Heart left ventricle (tissue), 16 donors: ENCODE measurements around the gene LEMD3. TPM values are rescaled to one million over a fixed set of nuclear protein-coding genes. Genes with fewer than 3 reads are reported as not detected.

Source experiments
- ATAC-seq, 4 donors: fragments of 200-7000 bp; cut with Tn5 transposase; one replicate each; pipeline ENCODE4 v1.9.1; 2020 to 2022; ENCODE audit warnings: moderate library complexity in 4 of 4, mild to moderate bottlenecking in 3 of 4, moderate number of reproducible peaks in 1 of 4
- DNase-seq, 5 donors: peaks; one replicate each; pipeline ENCODE4 v3.0.0-alpha.2; 2020
- H3K27ac ChIP-seq, 12 donors: fragments of 200-600 bp; sonication (generic) in 4 of 12; one replicate each; pipeline versions ENCODE4 v1.5.0 to v1.8.0; 2016 to 2022; ENCODE audit warnings: mild to moderate bottlenecking in 2 of 12
- H3K27me3 ChIP-seq, 9 donors: fragments of 200-600 bp; sonication (generic) in 2 of 9; one replicate each; pipeline versions ENCODE4 v1.5.1 to v1.8.0; 2016 to 2022; ENCODE audit warnings: mild to moderate bottlenecking in 3 of 9
- H3K36me3 ChIP-seq, 9 donors: fragments of 200-600 bp; sonication (generic) in 2 of 9; one replicate each; pipeline versions ENCODE4 v1.5.0 to v1.8.0; 2018 to 2022; ENCODE audit warnings: mild to moderate bottlenecking in 2 of 9
- H3K4me1 ChIP-seq, 12 donors: fragments of 200-600 bp; sonication (generic) in 4 of 12; one replicate each; pipeline versions ENCODE4 v1.5.0 to v1.8.0; 2016 to 2022; ENCODE audit warnings: mild to moderate bottlenecking in 3 of 12
- H3K4me3 ChIP-seq, 12 donors: fragments of 200-600 bp; sonication (generic) in 4 of 12; one replicate each; pipeline versions ENCODE4 v1.5.0 to v1.8.0; 2017 to 2022; ENCODE audit warnings: mild to moderate bottlenecking in 9 of 12, moderate library complexity in 4 of 12
- H3K9me3 ChIP-seq, 12 donors: fragments of 200-600 bp; sonication (generic) in 4 of 12; one replicate each; pipeline versions ENCODE4 v1.5.0 to v1.8.0; 2016 to 2022; ENCODE audit warnings: mild to moderate bottlenecking in 1 of 12
- POLR2A ChIP-seq, 2 donors: fragments of 450-650 bp; IDR thresholded peaks; one replicate each; pipeline ENCODE4 v1.6.1; 2017; ENCODE audit warnings: antibody characterized with exemption in 2 of 2, mild to moderate bottlenecking in 2 of 2, moderate library complexity in 2 of 2
- WGBS, 4 donors: extraction: QIAGEN DNeasy Blood & Tissue Kit in 2 of 4; methylation state at CpG; one replicate each; pipeline versions ENCODE4 v1.1.5 to v1.1.7; 2013 to 2018; 5-methylcytosine and 5-hydroxymethylcytosine counted together
- intact Hi-C, 10 donors: fragments of 100-400 bp; cut with DNase I; formaldehyde crosslinking; loops; one replicate each; pipeline versions ENCODE4 v1.11.1 to v1.14.2; 2022
- polyA plus RNA-seq, 2 donors: library from polyadenylated mRNA; stranded (reverse); fragments of 200-250 nt; gene quantifications; one replicate each; pipeline ENCODE4 v1.2.3, GENCODE V29; 2013
- total RNA-seq, 9 donors: library from RNA; depleted of rRNA in 2 of 9; stranded (reverse); fragments of >200 nt in 2 of 9; fragmentation: NEBNext Ultra II Directional in 3 of 9; extraction: Animal tissue kit (Norgen Biotek cat#: 25700) in 3 of 9; gene quantifications; one replicate each; pipeline versions ENCODE4 v1.1.0 to v1.2.4, GENCODE V29; 2016 to 2023
- TF ChIP-seq, protein P1 (sequence below), 12 donors: fragments of 200-600 bp; sonication (generic) in 4 of 12; IDR thresholded peaks; one replicate each; pipeline versions ENCODE4 v1.5.0 to v1.8.0; 2018 to 2022; ENCODE audit warnings: antibody characterized with exemption in 12 of 12, mild to moderate bottlenecking in 5 of 12
- donor health status: ischemic (EF 13 %, LVEDD 7.1; RV severe dilation, severe dysfunction).
- donor health status: healthy with polysubstance abuse.
- donor health status: DM: no; HTN: yes; CAD: no.
- donor health status: DM: no; HTN: no; CAD: no.
- donor health status: ischemic (EF 25% LVEDD 6.9; RV normal size, moderate dysfunction).
- donor health status: ischemic (EF 25% LVEDD 5.7; RV mildly dilated, moderate dysfunction).
- donor health status: healthy.
- donor health status: DM: yes; HTN: yes; CAD: no.
- donor health status: ischemic (EF 35%, LVEDD 5.7; RV mildly dilated, moderate dysfunction).
- donor health status: nonischemic (EF 11% LVEDD 7.7; RV severe dilation, severe dysfunction).
- donor health status: DM: yes; HTN: yes; CAD: no.
- donor health status: PGD.
- donor health status: ischemic (EF 29% LVEDD 5.4; RV normal size, mild dysfunction).
- donor health status: nonischemic (EF 23%, LVEDD 6.1; RV moderate dilation, normal function).

LEMD3 gene
- total and polyA plus RNA-seq, 11 donors: 4.9 to 19.9 (median 12.9) TPM

DNA sequence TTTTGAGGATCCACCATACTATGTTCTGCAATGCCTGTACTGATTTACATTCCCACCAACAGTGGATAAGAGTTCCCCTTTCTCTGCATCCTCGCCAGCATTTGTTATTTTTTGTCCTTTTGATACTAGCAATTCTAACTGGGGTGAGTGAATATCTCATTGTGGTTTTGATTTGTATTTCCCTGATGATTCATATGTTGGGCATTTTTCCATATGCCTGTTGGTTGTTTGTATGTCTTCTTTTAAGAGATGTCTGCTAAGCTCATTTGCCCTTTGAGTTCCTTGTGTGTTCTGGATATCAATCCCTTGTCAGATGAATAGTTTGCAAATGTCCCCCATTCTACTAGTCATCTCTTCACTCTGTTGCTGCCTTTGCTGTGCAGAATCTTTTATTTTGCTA is 60.1 kb downstream of the LEMD3 start:
- H3K4me1 ChIP-seq: peaks cover 0 to 5% (median 0%) of the 10 kb centered on the region in 12 donors

DNA sequence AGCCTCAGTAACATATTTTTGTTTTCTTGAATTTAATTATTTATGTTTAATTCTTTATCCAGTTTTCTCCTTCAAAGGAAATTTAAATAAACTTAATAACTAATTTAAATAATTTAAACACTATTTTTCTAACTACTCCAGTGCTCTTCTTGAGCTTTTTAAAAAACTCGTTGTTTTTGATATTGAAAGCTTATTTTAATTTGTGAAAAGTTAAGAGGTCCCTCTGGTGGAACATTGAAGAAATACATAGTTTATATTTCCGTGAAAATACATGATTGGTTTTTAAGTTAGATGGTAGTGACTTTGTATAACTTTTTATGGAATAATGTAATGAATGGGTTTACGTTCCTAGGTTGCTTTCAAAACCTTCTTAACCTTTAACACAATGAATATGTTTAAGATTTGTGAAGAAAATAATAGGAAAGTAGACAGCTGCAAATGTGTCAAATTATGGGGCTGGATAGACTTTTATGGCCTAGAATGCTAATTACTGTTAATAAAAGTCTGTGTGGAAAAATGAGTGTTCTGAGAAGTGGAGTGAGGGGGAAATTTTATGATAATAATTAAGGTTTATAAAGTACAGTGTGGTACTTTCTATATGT is 63.2 kb downstream of the LEMD3 start:
- no peak for TF ChIP-seq POLR2A (IDR thresholded peaks at IDR 0.05)
- TF ChIP-seq, protein P1, sequence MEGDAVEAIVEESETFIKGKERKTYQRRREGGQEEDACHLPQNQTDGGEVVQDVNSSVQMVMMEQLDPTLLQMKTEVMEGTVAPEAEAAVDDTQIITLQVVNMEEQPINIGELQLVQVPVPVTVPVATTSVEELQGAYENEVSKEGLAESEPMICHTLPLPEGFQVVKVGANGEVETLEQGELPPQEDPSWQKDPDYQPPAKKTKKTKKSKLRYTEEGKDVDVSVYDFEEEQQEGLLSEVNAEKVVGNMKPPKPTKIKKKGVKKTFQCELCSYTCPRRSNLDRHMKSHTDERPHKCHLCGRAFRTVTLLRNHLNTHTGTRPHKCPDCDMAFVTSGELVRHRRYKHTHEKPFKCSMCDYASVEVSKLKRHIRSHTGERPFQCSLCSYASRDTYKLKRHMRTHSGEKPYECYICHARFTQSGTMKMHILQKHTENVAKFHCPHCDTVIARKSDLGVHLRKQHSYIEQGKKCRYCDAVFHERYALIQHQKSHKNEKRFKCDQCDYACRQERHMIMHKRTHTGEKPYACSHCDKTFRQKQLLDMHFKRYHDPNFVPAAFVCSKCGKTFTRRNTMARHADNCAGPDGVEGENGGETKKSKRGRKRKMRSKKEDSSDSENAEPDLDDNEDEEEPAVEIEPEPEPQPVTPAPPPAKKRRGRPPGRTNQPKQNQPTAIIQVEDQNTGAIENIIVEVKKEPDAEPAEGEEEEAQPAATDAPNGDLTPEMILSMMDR (IDR thresholded peaks at IDR 0.05): peak; percentile 33 to 71 (median 55)
- intact Hi-C loops: loop anchor here (2.0 to 10.0 kb wide), 6 partner anchors 62 to 438 kb away; partner anchors contain the start of genes LEMD3 (in 1 of the 10) and WIF1 (in 1 of the 10)
- DNase-seq: no peak
- WGBS, 4 donors: 16 to 26% (median 20%) methylated on average over 3 of the region's 3 CpGs
- H3K4me3 ChIP-seq: no peak overlapping the region
- H3K9me3 ChIP-seq: peaks cover 0 to 20% (median 11%) of the 10 kb centered on the region in 12 donors
- no peaks in the 10 kb centered on the region for H3K27me3 ChIP-seq
- peaks cover 0 to 5% (median 0%) of the 10 kb centered on the region in 12 donors for H3K4me1 ChIP-seq
- no peak overlapping the region for H3K27ac ChIP-seq
- no peak for ATAC-seq
- peaks cover 0 to 19% (median 0%) of the 10 kb centered on the region in 9 donors for H3K36me3 ChIP-seq

More for the DNA sequence above, 60.1 kb downstream of the LEMD3 start:
- H3K27ac ChIP-seq: no peak overlapping the region
- H3K27me3 ChIP-seq: no peaks in the 10 kb centered on the region
- DNase-seq (no peak), ATAC-seq (no peak)
- intact Hi-C loops: loop anchor here in 2 of 10 donors (10.0 kb wide), 1 partner anchor 55 kb away; no protein-coding TSS in a partner anchor
- H3K36me3 ChIP-seq: peaks cover 0 to 19% (median 0%) of the 10 kb centered on the region in 9 donors
- peaks cover 0 to 25% (median 11%) of the 10 kb centered on the region in 12 donors for H3K9me3 ChIP-seq
- TF ChIP-seq POLR2A (IDR thresholded peaks at IDR 0.05): no peak
- TF ChIP-seq, protein P1 (IDR thresholded peaks at IDR 0.05): no peak
- no peak overlapping the region for H3K4me3 ChIP-seq
- 70 to 76% (median 75%) methylated on average over 1 of the region's 1 CpG for WGBS, 4 donors

DNA sequence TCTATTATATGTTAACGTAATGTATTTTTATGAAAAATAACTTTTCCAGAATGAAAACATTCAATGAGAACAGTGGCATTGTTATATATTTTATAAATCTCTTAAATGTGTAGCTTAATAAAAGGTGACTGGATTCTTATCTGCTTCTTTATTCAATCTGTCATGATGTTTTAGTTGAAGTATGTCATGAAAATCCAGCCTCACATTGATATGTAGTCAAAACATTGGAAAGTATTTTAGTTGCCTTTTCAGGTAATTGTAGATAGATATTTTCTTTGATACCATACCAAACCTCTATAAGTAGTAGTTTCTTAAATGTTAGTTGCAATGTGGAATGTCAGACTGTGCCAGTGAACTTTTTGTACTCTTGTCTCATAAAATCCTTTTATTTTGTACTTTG is 67.8 kb downstream of the LEMD3 start:
- Histone ChIP-seq H3K9me3 (no peaks in the 10 kb centered on the region), H3K4me1 (peaks cover 0 to 3% (median 0%) of the 10 kb centered on the region in 12 donors), H3K36me3 (peaks cover 0 to 30% (median 24%) of the 10 kb centered on the region in 9 donors), H3K27ac (no peak overlapping the region), H3K27me3 (no peaks in the 10 kb centered on the region), H3K4me3 (no peak overlapping the region)
- DNase-seq: no peak
- no peak for ATAC-seq
- 93 to 98% (median 97%) methylated on average over 1 of the region's 1 CpG for WGBS, 4 donors
- intact Hi-C loops: loop anchor here in 2 of 10 donors (10.0 kb wide), 2 partner anchors 112 to 442 kb away; partner anchors contain the start of gene WIF1 (in 1 of the 2)
- TF ChIP-seq, protein P1 (IDR thresholded peaks at IDR 0.05): no peak
- TF ChIP-seq POLR2A (IDR thresholded peaks at IDR 0.05): no peak

DNA sequence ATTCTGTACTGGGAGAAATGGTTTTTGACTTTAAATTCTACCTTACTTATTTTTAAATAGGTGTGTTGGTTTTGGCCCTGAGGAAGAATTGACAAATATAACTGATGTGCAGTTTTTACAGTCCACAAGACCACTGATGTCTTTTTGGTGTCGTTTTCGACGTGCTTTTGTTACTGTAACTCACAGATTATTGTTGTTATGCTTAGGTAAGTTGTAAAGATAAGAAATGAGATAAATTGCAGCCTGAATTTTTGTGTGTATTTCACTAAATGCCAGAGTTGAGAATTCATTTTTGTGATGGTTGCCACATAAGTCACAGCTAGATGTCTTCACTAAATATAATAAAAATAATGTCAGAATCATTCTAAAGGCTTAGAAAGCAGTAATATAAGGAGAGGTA is 69.2 kb downstream of the LEMD3 start:
- 91 to 95% (median 93%) methylated on average over 3 of the region's 3 CpGs for WGBS, 4 donors

More for the DNA sequence above, 69.2 kb downstream of the LEMD3 start:
- intact Hi-C loops: loop anchor here in 2 of 10 donors (10.0 kb wide), 2 partner anchors 114 to 444 kb away; partner anchors contain the start of gene WIF1 (in 1 of the 2)
- Histone ChIP-seq H3K36me3 (peaks cover 0 to 43% (median 38%) of the 10 kb centered on the region in 9 donors), H3K27me3 (no peaks in the 10 kb centered on the region), H3K4me1 (no peaks in the 10 kb centered on the region), H3K4me3 (no peak overlapping the region), H3K27ac (no peak overlapping the region), H3K9me3 (no peaks in the 10 kb centered on the region)
- TF ChIP-seq POLR2A (IDR thresholded peaks at IDR 0.05): no peak
- TF ChIP-seq, protein P1 (IDR thresholded peaks at IDR 0.05): no peak
- no peak for ATAC-seq
- DNase-seq: no peak
